ENCODE measurements around the gene UBE2QL1.

The UBE2QL1 gene

GRCh38 chr5:6522923-6523322 is 74.3 kb downstream of the UBE2QL1 start:
- no peak for DNase-seq (ENCODE audit: low read depth in 1 of 2, low spot score in 1 of 2)

- DNase-seq (ENCODE audit: low read depth in 1 of 2, low spot score in 1 of 2) = no peak
Measured at GRCh38 chr5:6525422-6525821, 76.8 kb downstream of the UBE2QL1 start.

- no peak for DNase-seq (ENCODE audit: low read depth in 1 of 2, low spot score in 1 of 2)
Measured at GRCh38 chr5:6525910-6526309, 77.3 kb downstream of the UBE2QL1 start.

- DNase-seq (ENCODE audit: low read depth in 1 of 2, low spot score in 1 of 2) = no peak
Measured at GRCh38 chr5:6527749-6528455, 79.2 kb downstream of the UBE2QL1 start.

- DNase-seq (ENCODE audit: low read depth in 1 of 2, low spot score in 1 of 2) = no peak
Measured at GRCh38 chr5:6535594-6535993, 86.9 kb downstream of the UBE2QL1 start.

GRCh38 chr5:6539060-6539459 is 90.4 kb downstream of the UBE2QL1 start:
- DNase-seq (ENCODE audit: low read depth in 1 of 2, low spot score in 1 of 2) = no peak

GRCh38 chr5:6540111-6540827 is 91.6 kb downstream of the UBE2QL1 start:
- no peak for DNase-seq (ENCODE audit: low read depth in 1 of 2, low spot score in 1 of 2)

- no peak for DNase-seq (ENCODE audit: low read depth in 1 of 2, low spot score in 1 of 2)
Measured at GRCh38 chr5:6541256-6542013, 92.8 kb downstream of the UBE2QL1 start.

GRCh38 chr5:6542421-6543345 is 94.0 kb downstream of the UBE2QL1 start:
- no peak for DNase-seq (ENCODE audit: low read depth in 1 of 2, low spot score in 1 of 2)

- DNase-seq (ENCODE audit: low read depth in 1 of 2, low spot score in 1 of 2) = no peak
Measured at GRCh38 chr5:6543346-6543730, 94.7 kb downstream of the UBE2QL1 start.

- DNase-seq (ENCODE audit: low read depth in 1 of 2, low spot score in 1 of 2) = no peak
Measured at GRCh38 chr5:6543830-6544560, 95.3 kb downstream of the UBE2QL1 start.
